ENCODE measurements around the gene TPX2. TPM values are rescaled to one million over a fixed set of nuclear protein-coding genes. Genes with fewer than 3 reads are reported as not detected.

TPX2 gene
- total and polyA plus RNA-seq, 2 donors (not counting 3 experiments of a cell fraction or from before 2014, with no cell fraction given), result 24.8 to 114 TPM

GRCh38 chr20:31803552-31804291, 64.6 kb downstream of the TPX2 start:
- Histone ChIP-seq H4K20me1 (replicated peaks; ENCODE audit: control insufficient read depth, extremely low read depth, insufficient read depth, low read length) (no peaks in the 10 kb centered on the region), H3K27me3 (ENCODE audit: control insufficient read depth in 2 of 2, insufficient read depth in 2 of 2, low read length in 2 of 2) (no peaks in the 10 kb centered on the region), H2AFZ (ENCODE audit: low read depth, low read length) (no peak overlapping the region), H3K9ac (replicated peaks; ENCODE audit: extremely low read depth, insufficient read depth, low read length) (no peak overlapping the region), H3K9me3 (replicated peaks; ENCODE audit: control insufficient read depth, insufficient read depth, low read length) (no peaks in the 10 kb centered on the region), H3K9me1 (replicated peaks; ENCODE audit: control insufficient read depth, extremely low read depth, insufficient read depth, low read length) (no peaks in the 10 kb centered on the region), H3K4me2 (ENCODE audit: insufficient read depth, low read length) (no peak overlapping the region), H3K27ac (ENCODE audit: insufficient read depth, low read depth, low read length) (no peak overlapping the region), H3K36me3 (ENCODE audit: control insufficient read depth in 2 of 2, extremely low read depth in 1 of 2, insufficient read depth in 2 of 2, low read length in 2 of 2) (peaks cover 2 to 21% of the 10 kb centered on the region in 2 experiments), H3K79me2 (ENCODE audit: control insufficient read depth, insufficient read depth, low read length) (no peaks in the 10 kb centered on the region), H3K4me1 (ENCODE audit: control insufficient read depth, extremely low read depth, insufficient read depth, low read length) (no peaks in the 10 kb centered on the region), H3K4me3 (replicated peaks in 1 of 3; ENCODE audit: insufficient read depth in 1 of 3, low read depth in 1 of 3, low read length in 3 of 3) (no peak overlapping the region)
- intact Hi-C loops (cut with micrococcal nuclease) (no loop called here), dilution Hi-C loops (cut with MboI; ENCODE audit: extremely low pct_ligation_motif_present, low sequenced_read_pairs) (no loop called here)
- TF ChIP-seq GATA2 (IDR thresholded peaks at IDR 0.05; ENCODE audit: insufficient read depth, insufficient read length, low read depth, low read length), result peak; percentile 26
- no peak for TF ChIP-seq FOS (IDR thresholded peaks at IDR 0.05; ENCODE audit: borderline replicate concordance, insufficient read depth, low read length)
- no peak for FAIRE-seq
- DNase-seq (ENCODE audit: low read depth, low spot score), result peak; percentile 20
- POLR2A ChIA-PET, result no interaction called here
- CTCF ChIA-PET, result no interaction called here
- BruUV-seq (replicated peaks), result no TSS peak

- Histone ChIP-seq H3K9ac (replicated peaks; ENCODE audit: extremely low read depth, insufficient read depth, low read length) (no peak overlapping the region), H3K9me3 (replicated peaks; ENCODE audit: control insufficient read depth, insufficient read depth, low read length) (no peaks in the 10 kb centered on the region), H3K4me2 (ENCODE audit: insufficient read depth, low read length) (no peak overlapping the region), H2AFZ (ENCODE audit: low read depth, low read length) (no peak overlapping the region), H3K79me2 (ENCODE audit: control insufficient read depth, insufficient read depth, low read length) (no peaks in the 10 kb centered on the region), H3K4me3 (replicated peaks in 1 of 3; ENCODE audit: insufficient read depth in 1 of 3, low read depth in 1 of 3, low read length in 3 of 3) (no peak overlapping the region), H3K36me3 (ENCODE audit: control insufficient read depth in 2 of 2, extremely low read depth in 1 of 2, insufficient read depth in 2 of 2, low read length in 2 of 2) (peaks cover 2 to 7% of the 10 kb centered on the region in 2 experiments), H3K27ac (ENCODE audit: insufficient read depth, low read depth, low read length) (no peak overlapping the region), H3K27me3 (ENCODE audit: control insufficient read depth in 2 of 2, insufficient read depth in 2 of 2, low read length in 2 of 2) (no peaks in the 10 kb centered on the region), H4K20me1 (replicated peaks; ENCODE audit: control insufficient read depth, extremely low read depth, insufficient read depth, low read length) (no peaks in the 10 kb centered on the region), H3K4me1 (ENCODE audit: control insufficient read depth, extremely low read depth, insufficient read depth, low read length) (peaks cover under 1% of the 10 kb centered on the region), H3K9me1 (replicated peaks; ENCODE audit: control insufficient read depth, extremely low read depth, insufficient read depth, low read length) (no peaks in the 10 kb centered on the region)
- POLR2A ChIA-PET, result no interaction called here
- BruUV-seq (replicated peaks), result no TSS peak
- FAIRE-seq (no peak), DNase-seq (ENCODE audit: low read depth, low spot score) (no peak)
- intact Hi-C loops (cut with micrococcal nuclease), result no loop called here
- TF ChIP-seq FOS (IDR thresholded peaks at IDR 0.05; ENCODE audit: borderline replicate concordance, insufficient read depth, low read length) (no peak), EZH2 (IDR thresholded peaks at IDR 0.05; ENCODE audit: borderline replicate concordance, low read depth, low read length, severe bottlenecking) (no peak), GATA2 (IDR thresholded peaks at IDR 0.05; ENCODE audit: insufficient read depth, insufficient read length, low read depth, low read length) (no peak), MAX (IDR thresholded peaks at IDR 0.05; ENCODE audit: insufficient read depth, insufficient read length) (no peak), MYC (IDR thresholded peaks at IDR 0.05; ENCODE audit: low read depth, low read length) (no peak), POLR2A (IDR thresholded peaks at IDR 0.05; ENCODE audit: low read depth, low read length) (no peak), JUN (IDR thresholded peaks at IDR 0.05; ENCODE audit: borderline replicate concordance, insufficient read depth, insufficient read length, low read depth) (no peak), CTCF (IDR thresholded peaks at IDR 0.05; ENCODE audit: extremely low read depth in 1 of 2, insufficient read depth in 1 of 2, low read depth in 1 of 2, low read length in 2 of 2) (no peak), POLR2AphosphoS5 (IDR thresholded peaks at IDR 0.05; ENCODE audit: insufficient read depth, low read depth, low read length) (no peak)
- CTCF ChIA-PET, result interaction anchor here (0.6 kb wide), 1 partner anchor 1053 kb away, joined by 3 read pairs; no protein-coding TSS in a partner anchor
- dilution Hi-C loops (cut with MboI; ENCODE audit: extremely low pct_ligation_motif_present, low sequenced_read_pairs), result no loop called here
Observed at GRCh38 chr20:31806564-31807355, 67.7 kb downstream of the TPX2 start.

All from endothelial cell of umbilical vein (primary cell).